HG02571 (cell line): ENCODE data around the gene UNKL.

Experiments
- ATAC-seq: cut with Tn5 transposase; IDR thresholded peaks from one replicate; pipeline ENCODE4 v1.9.1; 2021; ENCODE audit warnings: mild to moderate bottlenecking, moderate library complexity; ENCODE audit not compliant: unreplicated experiment

Gene UNKL

DNA sequence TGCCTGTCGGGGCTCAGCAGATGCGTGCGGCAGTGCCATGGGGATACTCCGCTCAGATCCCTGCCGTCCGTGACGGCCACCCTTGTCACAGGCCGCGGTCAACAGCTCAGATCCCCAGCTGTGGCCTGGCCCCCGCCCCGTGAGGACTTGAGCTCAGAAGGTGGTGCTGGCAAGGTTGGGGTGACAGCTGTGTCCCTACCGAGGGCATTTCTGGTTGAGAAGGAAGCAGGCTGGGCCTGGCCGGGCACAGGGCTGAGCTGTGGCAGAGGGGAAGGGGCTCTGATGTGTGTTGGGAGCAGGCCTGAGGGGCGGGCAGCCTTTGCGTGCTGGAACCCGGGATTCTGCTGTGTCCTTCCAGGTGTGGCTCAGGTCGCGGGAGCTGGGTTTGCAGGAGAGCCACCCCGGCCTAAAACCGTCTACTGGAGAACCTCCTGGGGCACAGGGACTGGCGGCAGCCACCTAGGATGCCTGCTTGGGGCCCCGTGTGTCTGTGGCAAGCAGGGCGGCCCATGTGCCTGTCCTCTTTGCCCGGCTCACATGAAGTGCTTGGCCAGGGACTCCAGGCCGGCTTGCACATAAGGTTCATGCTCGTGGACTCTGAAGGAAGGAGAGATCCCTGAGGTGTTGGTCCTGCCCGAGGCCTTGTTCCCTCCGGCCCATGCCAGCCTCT is 100.0 kb downstream of the UNKL start:
- ATAC-seq, result no peak

DNA sequence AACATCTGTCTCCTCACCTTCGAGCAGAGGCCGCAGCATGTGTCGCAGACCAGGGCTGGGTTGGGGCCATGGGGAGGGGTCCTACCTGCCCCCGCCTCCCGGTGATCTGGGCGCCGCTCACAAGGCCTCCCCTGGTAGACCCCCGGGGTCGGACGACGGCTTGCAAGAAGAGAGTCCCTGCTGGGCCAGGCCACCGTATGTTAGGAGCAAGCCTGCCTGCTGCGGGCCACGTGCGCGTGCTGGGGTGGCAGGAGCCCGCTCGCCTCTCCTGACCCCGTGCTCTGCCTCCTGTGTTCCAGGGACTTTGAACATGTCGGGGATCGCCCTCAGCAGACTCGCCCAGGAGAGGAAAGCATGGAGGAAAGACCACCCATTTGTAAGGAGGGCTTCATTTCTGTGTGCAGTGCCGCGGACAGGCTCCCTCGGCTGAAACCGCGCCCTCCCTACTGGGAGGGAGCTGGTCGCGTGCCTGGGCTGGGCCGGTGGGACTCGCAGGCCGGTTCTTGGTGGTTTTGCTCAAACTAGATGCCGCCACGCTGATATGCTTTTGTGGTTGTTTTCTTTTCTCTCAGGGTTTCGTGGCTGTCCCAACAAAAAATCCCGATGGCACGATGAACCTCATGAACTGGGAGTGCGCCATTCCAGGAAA is 100.7 kb downstream of the UNKL start:
- no peak for ATAC-seq
